ENCODE results near the gene PLAC8L1.
"Not testable (repeated sequence)": the region's sequence is repeated elsewhere in the genome, so short reads cannot be mapped to it uniquely, and the experiment has no call there.

Gene PLAC8L1

GRCh38 chr5:146109379-146109778 lies 4.0 kb upstream of the PLAC8L1 start:
- Histone ChIP-seq H3K9me3 (ENCODE audit: control insufficient read depth in 1 of 2, low read length in 2 of 2) (no peaks in the 10 kb centered on the region), H3K36me3 (ENCODE audit: control insufficient read depth in 1 of 2, insufficient read depth in 2 of 2, low read length in 2 of 2) (peaks cover 5 to 20% of the 10 kb centered on the region in 2 donors), H3K27ac (ENCODE audit: low read length) (no peak overlapping the region), H3K4me1 (ENCODE audit: control insufficient read depth in 1 of 2, insufficient read depth in 2 of 2, low read length in 2 of 2) (no peaks in the 10 kb centered on the region), H3K27me3 (ENCODE audit: low read depth, low read length) (no peaks in the 10 kb centered on the region), H3K4me3 (ENCODE audit: low read depth in 1 of 2, low read length in 2 of 2) (no peak overlapping the region)

- peaks cover 5 to 24% of the 10 kb centered on the region in 2 donors for H3K36me3 ChIP-seq (ENCODE audit: control insufficient read depth in 1 of 2, insufficient read depth in 2 of 2, low read length in 2 of 2)
- not testable (repeated sequence) for H3K27me3 ChIP-seq (ENCODE audit: low read depth, low read length); H3K27ac ChIP-seq (ENCODE audit: low read length); H3K4me3 ChIP-seq (ENCODE audit: low read depth in 1 of 2, low read length in 2 of 2); H3K9me3 ChIP-seq (ENCODE audit: control insufficient read depth in 1 of 2, low read length in 2 of 2); H3K4me1 ChIP-seq (ENCODE audit: control insufficient read depth in 1 of 2, insufficient read depth in 2 of 2, low read length in 2 of 2)
Observed at GRCh38 chr5:146108870-146109269, 3.5 kb upstream of the PLAC8L1 start.

GRCh38 chr5:146107901-146108300 lies 2.5 kb upstream of the PLAC8L1 start:
- H3K9me3 ChIP-seq (ENCODE audit: control insufficient read depth in 1 of 2, low read length in 2 of 2): no peaks in the 10 kb centered on the region
- no peaks in the 10 kb centered on the region for H3K27me3 ChIP-seq (ENCODE audit: low read depth, low read length)
- no peaks in the 10 kb centered on the region for H3K4me1 ChIP-seq (ENCODE audit: control insufficient read depth in 1 of 2, insufficient read depth in 2 of 2, low read length in 2 of 2)
- H3K27ac ChIP-seq (ENCODE audit: low read length): no peak overlapping the region
- peaks cover 5 to 19% of the 10 kb centered on the region in 2 donors for H3K36me3 ChIP-seq (ENCODE audit: control insufficient read depth in 1 of 2, insufficient read depth in 2 of 2, low read length in 2 of 2)
- H3K4me3 ChIP-seq (ENCODE audit: low read depth in 1 of 2, low read length in 2 of 2): no peak overlapping the region

GRCh38 chr5:146103594-146103993 lies 1.8 kb downstream of the PLAC8L1 start:
- Histone ChIP-seq H3K27ac (ENCODE audit: low read length) (no peak overlapping the region), H3K36me3 (ENCODE audit: control insufficient read depth in 1 of 2, insufficient read depth in 2 of 2, low read length in 2 of 2) (peaks cover 0 to 10% of the 10 kb centered on the region in 2 donors), H3K4me3 (ENCODE audit: low read depth in 1 of 2, low read length in 2 of 2) (no peak overlapping the region)

GRCh38 chr5:146101646-146102045 lies 3.7 kb downstream of the PLAC8L1 start:
- Histone ChIP-seq H3K36me3 (ENCODE audit: control insufficient read depth in 1 of 2, insufficient read depth in 2 of 2, low read length in 2 of 2) (peaks cover 0 to 10% of the 10 kb centered on the region in 2 donors), H3K4me1 (ENCODE audit: control insufficient read depth in 1 of 2, insufficient read depth in 2 of 2, low read length in 2 of 2) (no peaks in the 10 kb centered on the region), H3K27me3 (ENCODE audit: low read depth, low read length) (no peaks in the 10 kb centered on the region), H3K9me3 (ENCODE audit: control insufficient read depth in 1 of 2, low read length in 2 of 2) (no peaks in the 10 kb centered on the region), H3K4me3 (ENCODE audit: low read depth in 1 of 2, low read length in 2 of 2) (no peak overlapping the region), H3K27ac (ENCODE audit: low read length) (no peak overlapping the region)

More at GRCh38 chr5:146103594-146103993, 1.8 kb downstream of the PLAC8L1 start:
- Histone ChIP-seq H3K27me3 (ENCODE audit: low read depth, low read length) (no peaks in the 10 kb centered on the region), H3K9me3 (ENCODE audit: control insufficient read depth in 1 of 2, low read length in 2 of 2) (no peaks in the 10 kb centered on the region), H3K4me1 (ENCODE audit: control insufficient read depth in 1 of 2, insufficient read depth in 2 of 2, low read length in 2 of 2) (no peaks in the 10 kb centered on the region)

- Histone ChIP-seq H3K4me3 (ENCODE audit: low read depth in 1 of 2, low read length in 2 of 2) (no peak overlapping the region), H3K27ac (ENCODE audit: low read length) (no peak overlapping the region), H3K36me3 (ENCODE audit: control insufficient read depth in 1 of 2, insufficient read depth in 2 of 2, low read length in 2 of 2) (no peaks in the 10 kb centered on the region), H3K27me3 (ENCODE audit: low read depth, low read length) (no peaks in the 10 kb centered on the region), H3K4me1 (ENCODE audit: control insufficient read depth in 1 of 2, insufficient read depth in 2 of 2, low read length in 2 of 2) (no peaks in the 10 kb centered on the region), H3K9me3 (ENCODE audit: control insufficient read depth in 1 of 2, low read length in 2 of 2) (no peaks in the 10 kb centered on the region)
Observed at GRCh38 chr5:146098047-146098446, 7.3 kb downstream of the PLAC8L1 start.

- Histone ChIP-seq H3K4me3 (ENCODE audit: low read depth in 1 of 2, low read length in 2 of 2) (no peak overlapping the region), H3K9me3 (ENCODE audit: control insufficient read depth in 1 of 2, low read length in 2 of 2) (no peaks in the 10 kb centered on the region), H3K27me3 (ENCODE audit: low read depth, low read length) (no peaks in the 10 kb centered on the region), H3K4me1 (ENCODE audit: control insufficient read depth in 1 of 2, insufficient read depth in 2 of 2, low read length in 2 of 2) (no peaks in the 10 kb centered on the region), H3K27ac (ENCODE audit: low read length) (no peak overlapping the region), H3K36me3 (ENCODE audit: control insufficient read depth in 1 of 2, insufficient read depth in 2 of 2, low read length in 2 of 2) (no peaks in the 10 kb centered on the region)
Observed at GRCh38 chr5:146091881-146092280, 13.5 kb downstream of the PLAC8L1 start.

GRCh38 chr5:146089287-146089686 lies 16.1 kb downstream of the PLAC8L1 start:
- H3K4me3 ChIP-seq (ENCODE audit: low read depth in 1 of 2, low read length in 2 of 2): no peak overlapping the region
- no peaks in the 10 kb centered on the region for H3K4me1 ChIP-seq (ENCODE audit: control insufficient read depth in 1 of 2, insufficient read depth in 2 of 2, low read length in 2 of 2)
- H3K27me3 ChIP-seq (ENCODE audit: low read depth, low read length): no peaks in the 10 kb centered on the region
- H3K36me3 ChIP-seq (ENCODE audit: control insufficient read depth in 1 of 2, insufficient read depth in 2 of 2, low read length in 2 of 2): no peaks in the 10 kb centered on the region
- no peak overlapping the region for H3K27ac ChIP-seq (ENCODE audit: low read length)
- no peaks in the 10 kb centered on the region for H3K9me3 ChIP-seq (ENCODE audit: control insufficient read depth in 1 of 2, low read length in 2 of 2)

- H3K9me3 ChIP-seq (ENCODE audit: control insufficient read depth in 1 of 2, low read length in 2 of 2): no peaks in the 10 kb centered on the region
Observed at GRCh38 chr5:146088098-146088497, 17.3 kb downstream of the PLAC8L1 start.

GRCh38 chr5:146084376-146084775 lies 21.0 kb downstream of the PLAC8L1 start:
- no peaks in the 10 kb centered on the region for H3K27me3 ChIP-seq (ENCODE audit: low read depth, low read length)
- H3K36me3 ChIP-seq (ENCODE audit: control insufficient read depth in 1 of 2, insufficient read depth in 2 of 2, low read length in 2 of 2): no peaks in the 10 kb centered on the region
- H3K4me1 ChIP-seq (ENCODE audit: control insufficient read depth in 1 of 2, insufficient read depth in 2 of 2, low read length in 2 of 2): no peaks in the 10 kb centered on the region
- no peak overlapping the region for H3K4me3 ChIP-seq (ENCODE audit: low read depth in 1 of 2, low read length in 2 of 2)
- no peaks in the 10 kb centered on the region for H3K9me3 ChIP-seq (ENCODE audit: control insufficient read depth in 1 of 2, low read length in 2 of 2)
- H3K27ac ChIP-seq (ENCODE audit: low read length): no peak overlapping the region

More at GRCh38 chr5:146088098-146088497, 17.3 kb downstream of the PLAC8L1 start:
- H3K36me3 ChIP-seq (ENCODE audit: control insufficient read depth in 1 of 2, insufficient read depth in 2 of 2, low read length in 2 of 2): no peaks in the 10 kb centered on the region
- no peak overlapping the region for H3K4me3 ChIP-seq (ENCODE audit: low read depth in 1 of 2, low read length in 2 of 2)
- H3K4me1 ChIP-seq (ENCODE audit: control insufficient read depth in 1 of 2, insufficient read depth in 2 of 2, low read length in 2 of 2): no peaks in the 10 kb centered on the region
- no peak overlapping the region for H3K27ac ChIP-seq (ENCODE audit: low read length)
- no peaks in the 10 kb centered on the region for H3K27me3 ChIP-seq (ENCODE audit: low read depth, low read length)

GRCh38 chr5:146082798-146083197 lies 22.6 kb downstream of the PLAC8L1 start:
- H3K9me3 ChIP-seq (ENCODE audit: control insufficient read depth in 1 of 2, low read length in 2 of 2): no peaks in the 10 kb centered on the region
- no peaks in the 10 kb centered on the region for H3K27me3 ChIP-seq (ENCODE audit: low read depth, low read length)
- H3K4me1 ChIP-seq (ENCODE audit: control insufficient read depth in 1 of 2, insufficient read depth in 2 of 2, low read length in 2 of 2): no peaks in the 10 kb centered on the region
- no peaks in the 10 kb centered on the region for H3K36me3 ChIP-seq (ENCODE audit: control insufficient read depth in 1 of 2, insufficient read depth in 2 of 2, low read length in 2 of 2)
- no peak overlapping the region for H3K27ac ChIP-seq (ENCODE audit: low read length)
- H3K4me3 ChIP-seq (ENCODE audit: low read depth in 1 of 2, low read length in 2 of 2): no peak overlapping the region

- Histone ChIP-seq H3K9me3 (ENCODE audit: control insufficient read depth in 1 of 2, low read length in 2 of 2) (no peaks in the 10 kb centered on the region), H3K27ac (ENCODE audit: low read length) (no peak overlapping the region), H3K4me3 (ENCODE audit: low read depth in 1 of 2, low read length in 2 of 2) (no peak overlapping the region)
Observed at GRCh38 chr5:146081556-146081955, 23.8 kb downstream of the PLAC8L1 start.

More at GRCh38 chr5:146081556-146081955, 23.8 kb downstream of the PLAC8L1 start:
- H3K27me3 ChIP-seq (ENCODE audit: low read depth, low read length): no peaks in the 10 kb centered on the region
- no peaks in the 10 kb centered on the region for H3K36me3 ChIP-seq (ENCODE audit: control insufficient read depth in 1 of 2, insufficient read depth in 2 of 2, low read length in 2 of 2)
- H3K4me1 ChIP-seq (ENCODE audit: control insufficient read depth in 1 of 2, insufficient read depth in 2 of 2, low read length in 2 of 2): no peaks in the 10 kb centered on the region

Measured in muscle layer of duodenum (tissue), 2 donors.